ENCODE data around the gene CEP63. TPM values are rescaled to one million over a fixed set of nuclear protein-coding genes. Genes with fewer than 3 reads are reported as not detected.

Gene CEP63
- total RNA-seq, 1 donor from 2014 or later, result 16.8 TPM

GRCh38 chr3:134445095-134445494 is 40.8 kb upstream of the CEP63 start:
- peaks cover 13% of the 10 kb centered on the region for H3K4me1 Mint-ChIP-seq (ENCODE audit: unreplicated experiment)
- H3K36me3 Mint-ChIP-seq (ENCODE audit: low read depth, unreplicated experiment), result no peaks in the 10 kb centered on the region
- no peak for DNase-seq (ENCODE audit: low spot score)
- no peaks in the 10 kb centered on the region for H3K27me3 Mint-ChIP-seq (ENCODE audit: unreplicated experiment)
- H3K4me3 Mint-ChIP-seq (ENCODE audit: unreplicated experiment), result no peak overlapping the region
- no peak overlapping the region for H3K27ac Mint-ChIP-seq (ENCODE audit: unreplicated experiment)
- no peaks in the 10 kb centered on the region for H3K9me3 Mint-ChIP-seq (ENCODE audit: unreplicated experiment)
- TF ChIP-seq, protein P1, sequence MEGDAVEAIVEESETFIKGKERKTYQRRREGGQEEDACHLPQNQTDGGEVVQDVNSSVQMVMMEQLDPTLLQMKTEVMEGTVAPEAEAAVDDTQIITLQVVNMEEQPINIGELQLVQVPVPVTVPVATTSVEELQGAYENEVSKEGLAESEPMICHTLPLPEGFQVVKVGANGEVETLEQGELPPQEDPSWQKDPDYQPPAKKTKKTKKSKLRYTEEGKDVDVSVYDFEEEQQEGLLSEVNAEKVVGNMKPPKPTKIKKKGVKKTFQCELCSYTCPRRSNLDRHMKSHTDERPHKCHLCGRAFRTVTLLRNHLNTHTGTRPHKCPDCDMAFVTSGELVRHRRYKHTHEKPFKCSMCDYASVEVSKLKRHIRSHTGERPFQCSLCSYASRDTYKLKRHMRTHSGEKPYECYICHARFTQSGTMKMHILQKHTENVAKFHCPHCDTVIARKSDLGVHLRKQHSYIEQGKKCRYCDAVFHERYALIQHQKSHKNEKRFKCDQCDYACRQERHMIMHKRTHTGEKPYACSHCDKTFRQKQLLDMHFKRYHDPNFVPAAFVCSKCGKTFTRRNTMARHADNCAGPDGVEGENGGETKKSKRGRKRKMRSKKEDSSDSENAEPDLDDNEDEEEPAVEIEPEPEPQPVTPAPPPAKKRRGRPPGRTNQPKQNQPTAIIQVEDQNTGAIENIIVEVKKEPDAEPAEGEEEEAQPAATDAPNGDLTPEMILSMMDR (IDR thresholded peaks at IDR 0.05; ENCODE audit: unreplicated experiment), result no peak

DNA sequence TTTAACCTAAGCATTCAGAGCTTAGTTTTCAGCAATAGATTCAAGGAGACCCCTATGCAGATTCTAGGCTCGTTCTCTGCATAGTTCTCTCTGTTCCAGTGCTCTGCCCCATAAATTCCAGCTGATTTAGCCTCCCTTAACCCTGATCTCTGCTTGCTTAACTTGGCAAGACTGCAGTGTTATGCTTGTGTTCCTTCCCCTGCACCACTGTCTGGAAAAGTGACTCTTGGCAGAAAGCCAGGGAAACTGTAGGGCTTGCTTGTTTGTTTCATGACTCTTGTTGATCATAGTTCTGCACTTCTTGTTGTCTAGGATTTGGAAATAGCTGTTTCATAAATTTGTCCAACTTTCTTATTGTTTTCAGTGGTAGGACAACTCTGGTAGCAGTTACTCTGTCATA is 40.2 kb upstream of the CEP63 start:
- H3K4me1 Mint-ChIP-seq (ENCODE audit: unreplicated experiment), result peaks cover 13% of the 10 kb centered on the region
- DNase-seq (ENCODE audit: low spot score), result no peak
- H3K36me3 Mint-ChIP-seq (ENCODE audit: low read depth, unreplicated experiment), result no peaks in the 10 kb centered on the region
- no peaks in the 10 kb centered on the region for H3K27me3 Mint-ChIP-seq (ENCODE audit: unreplicated experiment)
- H3K4me3 Mint-ChIP-seq (ENCODE audit: unreplicated experiment), result no peak overlapping the region
- H3K9me3 Mint-ChIP-seq (ENCODE audit: unreplicated experiment), result no peaks in the 10 kb centered on the region
- no peak overlapping the region for H3K27ac Mint-ChIP-seq (ENCODE audit: unreplicated experiment)
- TF ChIP-seq, protein P1 (IDR thresholded peaks at IDR 0.05; ENCODE audit: unreplicated experiment), result no peak

- Mint-ChIP-seq H3K27me3 (ENCODE audit: unreplicated experiment) (no peaks in the 10 kb centered on the region), H3K4me3 (ENCODE audit: unreplicated experiment) (no peak overlapping the region), H3K9me3 (ENCODE audit: unreplicated experiment) (no peaks in the 10 kb centered on the region), H3K4me1 (ENCODE audit: unreplicated experiment) (peaks cover 13% of the 10 kb centered on the region), H3K27ac (ENCODE audit: unreplicated experiment) (no peak overlapping the region), H3K36me3 (ENCODE audit: low read depth, unreplicated experiment) (no peaks in the 10 kb centered on the region)
- TF ChIP-seq, protein P1 (IDR thresholded peaks at IDR 0.05; ENCODE audit: unreplicated experiment), result no peak
- DNase-seq (ENCODE audit: low spot score), result no peak
These were observed 39.1 kb upstream of the CEP63 start for GRCh38 chr3:134446800-134447199.

- Mint-ChIP-seq H3K4me1 (ENCODE audit: unreplicated experiment) (peaks cover 13% of the 10 kb centered on the region), H3K27ac (ENCODE audit: unreplicated experiment) (no peak overlapping the region)
These were observed 38.5 kb upstream of the CEP63 start for GRCh38 chr3:134447351-134447750.

DNA sequence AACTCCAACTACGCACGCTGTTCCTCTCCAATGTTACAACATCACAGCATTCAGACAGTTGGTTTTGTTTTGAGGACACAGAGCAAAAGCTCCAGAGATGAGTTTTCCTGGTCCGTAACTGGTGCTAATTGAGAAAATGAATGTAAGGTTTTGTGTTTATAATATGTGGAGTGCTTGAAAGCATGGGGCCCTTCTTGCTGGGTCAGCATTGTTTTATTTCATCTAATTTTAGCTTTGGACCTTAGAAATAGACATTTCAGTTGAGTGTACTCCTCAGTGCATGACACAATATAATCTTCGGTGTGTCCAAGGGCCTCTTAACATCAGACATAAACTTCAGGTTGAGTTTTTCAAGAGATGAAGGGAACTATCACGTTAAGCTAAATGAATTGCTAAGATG is 37.2 kb upstream of the CEP63 start:
- Mint-ChIP-seq H3K27me3 (ENCODE audit: unreplicated experiment) (peaks cover 1% of the 10 kb centered on the region), H3K4me1 (ENCODE audit: unreplicated experiment) (peaks cover 14% of the 10 kb centered on the region), H3K4me3 (ENCODE audit: unreplicated experiment) (no peak overlapping the region), H3K27ac (ENCODE audit: unreplicated experiment) (no peak overlapping the region), H3K9me3 (ENCODE audit: unreplicated experiment) (no peaks in the 10 kb centered on the region), H3K36me3 (ENCODE audit: low read depth, unreplicated experiment) (no peaks in the 10 kb centered on the region)
- no peak for DNase-seq (ENCODE audit: low spot score)
- TF ChIP-seq, protein P1 (IDR thresholded peaks at IDR 0.05; ENCODE audit: unreplicated experiment), result no peak

More at GRCh38 chr3:134447351-134447750, 38.5 kb upstream of the CEP63 start:
- no peaks in the 10 kb centered on the region for H3K27me3 Mint-ChIP-seq (ENCODE audit: unreplicated experiment)
- H3K9me3 Mint-ChIP-seq (ENCODE audit: unreplicated experiment), result no peaks in the 10 kb centered on the region
- H3K36me3 Mint-ChIP-seq (ENCODE audit: low read depth, unreplicated experiment), result no peaks in the 10 kb centered on the region
- H3K4me3 Mint-ChIP-seq (ENCODE audit: unreplicated experiment), result no peak overlapping the region
- TF ChIP-seq, protein P1 (IDR thresholded peaks at IDR 0.05; ENCODE audit: unreplicated experiment), result no peak
- DNase-seq (ENCODE audit: low spot score), result no peak
